SH-SY5Y (cell line): ENCODE measurements around the gene DNAJC6.

ENCODE experiments used
- GATA2 ChIP-seq: IDR thresholded peaks from 2 replicates; pipeline ENCODE4 v1.6.1; 2011; ENCODE audit warnings: mild to moderate bottlenecking, low read depth, low read length
- GATA3 ChIP-seq: IDR thresholded peaks from 2 replicates; pipeline ENCODE4 v1.6.1; 2011; ENCODE audit warnings: low read depth, mild to moderate bottlenecking, low read length, moderate library complexity

DNA sequence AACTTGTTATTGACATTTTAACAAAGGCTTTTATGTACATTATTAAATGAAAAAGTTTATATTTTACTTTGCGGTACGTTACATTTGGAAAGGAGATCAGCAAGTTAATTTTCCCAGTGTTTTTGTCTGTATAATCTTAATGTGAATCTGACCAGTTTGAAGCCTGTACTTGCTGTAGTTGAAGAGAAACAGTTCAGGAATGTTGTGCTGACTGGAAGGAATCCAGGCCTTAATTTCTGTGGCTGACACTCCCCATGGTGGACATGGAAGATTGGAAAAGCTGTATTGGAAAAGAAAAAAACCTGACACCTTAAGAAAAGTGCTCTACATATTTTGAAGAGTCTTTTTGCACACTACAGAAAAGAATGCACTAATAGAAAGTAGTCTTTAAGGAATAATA lies 126.6 kb downstream of the DNAJC6 start:
- no peak for TF ChIP-seq GATA3
- no peak for TF ChIP-seq GATA2
